Measurements from ENCODE around the gene KRT73.

The KRT73 gene

DNA sequence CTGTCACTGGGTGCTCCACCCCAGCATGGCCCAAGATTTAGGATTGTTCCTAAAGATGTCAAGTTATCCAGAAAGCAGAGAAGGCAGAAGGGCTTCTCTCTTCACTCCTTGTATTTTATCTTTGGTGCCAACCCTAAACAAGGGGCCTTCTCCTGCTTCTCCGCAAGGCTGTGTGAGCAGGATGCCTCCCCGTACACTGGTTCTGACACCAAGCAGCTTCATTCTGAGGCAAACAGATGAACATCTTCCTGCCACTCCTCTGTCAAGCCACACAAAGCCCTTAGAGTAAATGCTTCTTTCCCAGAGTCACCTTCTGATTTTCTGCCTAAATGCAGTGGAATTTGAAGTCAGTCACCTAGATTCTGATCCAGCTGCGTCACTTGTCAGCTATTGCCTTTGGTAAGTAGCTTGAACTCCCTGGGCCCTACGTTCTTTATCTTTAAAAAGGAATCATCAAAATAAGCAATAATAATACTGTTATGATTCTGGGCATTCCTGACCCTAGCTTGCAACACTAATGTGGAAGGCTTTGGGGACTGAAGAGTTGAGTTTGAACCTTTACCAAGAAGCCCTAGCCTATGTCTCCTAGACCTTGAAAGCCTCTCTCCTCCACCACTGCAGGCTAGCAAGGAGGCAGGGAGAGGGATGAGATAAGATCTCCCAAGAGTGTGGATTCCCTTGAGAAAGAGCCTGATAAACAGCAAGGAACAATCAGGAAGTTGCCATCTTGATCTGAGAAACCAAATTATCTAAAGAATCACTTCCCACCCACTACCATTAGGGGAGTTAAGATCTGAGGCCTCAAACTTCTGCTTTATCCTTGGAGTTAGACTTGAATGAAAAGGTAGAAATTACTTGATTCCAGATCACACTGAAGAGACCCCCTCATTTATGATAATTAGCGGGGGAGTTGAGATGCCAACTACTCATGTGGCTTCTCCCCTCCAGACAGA is 5.7 kb downstream of the KRT73 start:
- TF ChIP-seq EGR1 (IDR thresholded peaks at IDR 0.05) = no peak
- no peak for TF ChIP-seq CEBPB (IDR thresholded peaks at IDR 0.05)
- TF ChIP-seq, protein P1, sequence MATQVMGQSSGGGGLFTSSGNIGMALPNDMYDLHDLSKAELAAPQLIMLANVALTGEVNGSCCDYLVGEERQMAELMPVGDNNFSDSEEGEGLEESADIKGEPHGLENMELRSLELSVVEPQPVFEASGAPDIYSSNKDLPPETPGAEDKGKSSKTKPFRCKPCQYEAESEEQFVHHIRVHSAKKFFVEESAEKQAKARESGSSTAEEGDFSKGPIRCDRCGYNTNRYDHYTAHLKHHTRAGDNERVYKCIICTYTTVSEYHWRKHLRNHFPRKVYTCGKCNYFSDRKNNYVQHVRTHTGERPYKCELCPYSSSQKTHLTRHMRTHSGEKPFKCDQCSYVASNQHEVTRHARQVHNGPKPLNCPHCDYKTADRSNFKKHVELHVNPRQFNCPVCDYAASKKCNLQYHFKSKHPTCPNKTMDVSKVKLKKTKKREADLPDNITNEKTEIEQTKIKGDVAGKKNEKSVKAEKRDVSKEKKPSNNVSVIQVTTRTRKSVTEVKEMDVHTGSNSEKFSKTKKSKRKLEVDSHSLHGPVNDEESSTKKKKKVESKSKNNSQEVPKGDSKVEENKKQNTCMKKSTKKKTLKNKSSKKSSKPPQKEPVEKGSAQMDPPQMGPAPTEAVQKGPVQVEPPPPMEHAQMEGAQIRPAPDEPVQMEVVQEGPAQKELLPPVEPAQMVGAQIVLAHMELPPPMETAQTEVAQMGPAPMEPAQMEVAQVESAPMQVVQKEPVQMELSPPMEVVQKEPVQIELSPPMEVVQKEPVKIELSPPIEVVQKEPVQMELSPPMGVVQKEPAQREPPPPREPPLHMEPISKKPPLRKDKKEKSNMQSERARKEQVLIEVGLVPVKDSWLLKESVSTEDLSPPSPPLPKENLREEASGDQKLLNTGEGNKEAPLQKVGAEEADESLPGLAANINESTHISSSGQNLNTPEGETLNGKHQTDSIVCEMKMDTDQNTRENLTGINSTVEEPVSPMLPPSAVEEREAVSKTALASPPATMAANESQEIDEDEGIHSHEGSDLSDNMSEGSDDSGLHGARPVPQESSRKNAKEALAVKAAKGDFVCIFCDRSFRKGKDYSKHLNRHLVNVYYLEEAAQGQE (IDR thresholded peaks at IDR 0.05; ENCODE audit: low read depth) = no peak
- no peak for TF ChIP-seq ZBTB7A (IDR thresholded peaks at IDR 0.05; ENCODE audit: low read depth)
- TF ChIP-seq TEAD4 (IDR thresholded peaks at IDR 0.05) = no peak
- no peak for TF ChIP-seq RAD21 (IDR thresholded peaks at IDR 0.05; ENCODE audit: low read depth)
- TF ChIP-seq, protein P2, sequence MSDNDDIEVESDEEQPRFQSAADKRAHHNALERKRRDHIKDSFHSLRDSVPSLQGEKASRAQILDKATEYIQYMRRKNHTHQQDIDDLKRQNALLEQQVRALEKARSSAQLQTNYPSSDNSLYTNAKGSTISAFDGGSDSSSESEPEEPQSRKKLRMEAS (IDR thresholded peaks at IDR 0.05) = no peak
- TF ChIP-seq, protein P3, sequence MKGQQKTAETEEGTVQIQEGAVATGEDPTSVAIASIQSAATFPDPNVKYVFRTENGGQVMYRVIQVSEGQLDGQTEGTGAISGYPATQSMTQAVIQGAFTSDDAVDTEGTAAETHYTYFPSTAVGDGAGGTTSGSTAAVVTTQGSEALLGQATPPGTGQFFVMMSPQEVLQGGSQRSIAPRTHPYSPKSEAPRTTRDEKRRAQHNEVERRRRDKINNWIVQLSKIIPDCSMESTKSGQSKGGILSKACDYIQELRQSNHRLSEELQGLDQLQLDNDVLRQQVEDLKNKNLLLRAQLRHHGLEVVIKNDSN (IDR thresholded peaks at IDR 0.05) = no peak
- TF ChIP-seq TCF12 (IDR thresholded peaks at IDR 0.05; ENCODE audit: low read depth) = no peak

DNA sequence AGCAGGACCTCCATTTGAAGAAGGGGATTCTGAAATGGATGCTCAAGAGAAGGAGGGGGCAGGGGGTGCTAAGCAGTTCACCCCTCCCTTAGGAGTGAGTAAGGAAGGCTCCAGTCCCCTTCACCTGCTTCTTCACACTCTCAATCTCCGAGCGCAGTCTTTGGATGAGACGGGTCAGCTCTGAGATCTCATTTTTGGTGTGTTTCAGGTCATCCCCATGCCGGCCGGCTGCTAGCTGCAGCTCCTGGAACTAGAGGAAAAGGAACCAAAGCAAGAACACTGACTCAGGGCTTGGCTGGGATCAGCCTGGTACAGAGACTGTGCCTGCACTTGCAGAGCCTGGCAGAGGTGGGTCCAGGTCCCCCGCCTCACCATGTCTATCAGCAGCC is 7.3 kb downstream of the KRT73 start:
- TF ChIP-seq CEBPB (IDR thresholded peaks at IDR 0.05) (no peak), ZBTB7A (IDR thresholded peaks at IDR 0.05; ENCODE audit: low read depth) (no peak), EGR1 (IDR thresholded peaks at IDR 0.05) (no peak), NFIC (IDR thresholded peaks at IDR 0.05) (no peak), YY1 (IDR thresholded peaks at IDR 0.05; ENCODE audit: low read depth) (no peak), RAD21 (IDR thresholded peaks at IDR 0.05; ENCODE audit: low read depth) (no peak), FOXM1 (IDR thresholded peaks at IDR 0.05; ENCODE audit: borderline replicate concordance, low read depth) (no peak), TAF1 (IDR thresholded peaks at IDR 0.05; ENCODE audit: low read depth) (no peak), TCF12 (IDR thresholded peaks at IDR 0.05; ENCODE audit: low read depth) (no peak), EP300 (IDR thresholded peaks at IDR 0.05; ENCODE audit: borderline replicate concordance) (no peak), CREB1 (IDR thresholded peaks at IDR 0.05; ENCODE audit: low read depth) (no peak), TEAD4 (IDR thresholded peaks at IDR 0.05) (no peak)
- TF ChIP-seq, protein P2 (IDR thresholded peaks at IDR 0.05) = no peak
- TF ChIP-seq, protein P1 (IDR thresholded peaks at IDR 0.05; ENCODE audit: low read depth) = no peak
- TF ChIP-seq, protein P3 (IDR thresholded peaks at IDR 0.05) = no peak

DNA sequence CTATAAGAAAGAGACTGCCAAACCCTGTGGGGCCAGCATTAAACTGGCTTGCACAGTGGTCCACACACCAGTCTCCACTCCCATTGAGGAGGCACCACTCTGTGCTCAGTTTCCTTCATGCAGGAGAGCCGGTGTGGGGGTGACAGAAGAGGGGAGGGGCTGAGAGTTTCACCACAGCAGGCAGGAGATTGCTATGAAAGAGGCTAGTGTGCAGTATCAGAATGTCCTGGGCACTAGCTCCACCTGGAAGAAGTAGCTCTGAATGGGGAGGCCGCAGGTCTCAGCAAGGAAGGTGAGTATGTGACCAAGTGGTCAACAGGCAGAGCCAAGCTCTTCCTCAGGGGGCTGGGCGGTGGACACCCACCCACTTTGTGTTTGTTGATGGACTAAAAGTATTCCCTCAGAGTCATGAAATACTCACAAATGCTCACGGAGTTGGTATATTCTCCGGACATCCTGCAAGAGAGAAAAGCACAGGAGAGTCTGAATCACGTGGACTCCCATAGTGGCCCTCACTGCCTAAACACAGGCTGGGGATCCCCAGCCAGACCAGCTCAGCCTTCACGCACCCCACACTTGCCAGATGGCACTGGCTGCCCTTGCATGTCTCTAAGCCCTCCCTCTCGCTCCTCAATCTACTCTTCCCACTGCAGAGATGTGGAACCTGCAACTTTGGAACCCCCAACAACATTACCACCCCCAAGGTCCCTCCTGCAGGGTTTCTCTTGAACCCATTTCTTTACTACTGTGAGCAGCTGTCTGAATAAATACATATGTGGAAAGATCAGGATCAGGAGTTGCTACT is 9.3 kb downstream of the KRT73 start:
- TF ChIP-seq RAD21 (IDR thresholded peaks at IDR 0.05; ENCODE audit: low read depth) (no peak), TEAD4 (IDR thresholded peaks at IDR 0.05) (no peak), YY1 (IDR thresholded peaks at IDR 0.05; ENCODE audit: low read depth) (no peak), FOXM1 (IDR thresholded peaks at IDR 0.05; ENCODE audit: borderline replicate concordance, low read depth) (no peak), EGR1 (IDR thresholded peaks at IDR 0.05) (no peak), CREB1 (IDR thresholded peaks at IDR 0.05; ENCODE audit: low read depth) (no peak), EP300 (IDR thresholded peaks at IDR 0.05; ENCODE audit: borderline replicate concordance) (no peak), NFIC (IDR thresholded peaks at IDR 0.05) (no peak), ZBTB7A (IDR thresholded peaks at IDR 0.05; ENCODE audit: low read depth) (no peak), CEBPB (IDR thresholded peaks at IDR 0.05) (no peak), TCF12 (IDR thresholded peaks at IDR 0.05; ENCODE audit: low read depth) (no peak), TAF1 (IDR thresholded peaks at IDR 0.05; ENCODE audit: low read depth) (no peak)
- TF ChIP-seq, protein P1 (IDR thresholded peaks at IDR 0.05; ENCODE audit: low read depth) = no peak
- TF ChIP-seq, protein P2 (IDR thresholded peaks at IDR 0.05) = no peak
- TF ChIP-seq, protein P3 (IDR thresholded peaks at IDR 0.05) = no peak

Measured in Ishikawa (cell line).